Lower lobe of right lung (tissue), 2 donors: Measurements from ENCODE around the gene CELF1. TPM values are rescaled to one million over a fixed set of nuclear protein-coding genes. Genes with fewer than 3 reads are reported as not detected.

Source experiments
- ATAC-seq, 2 donors: fragments of 200-7000 bp; cut with Tn5 transposase; one replicate each; pipeline ENCODE4 v1.9.1; 2020 to 2022; ENCODE audit warnings: mild to moderate bottlenecking in 2 of 2, moderate library complexity in 2 of 2
- DNase-seq: peaks from one replicate; pipeline ENCODE4 v3.0.0-alpha.2; 2020
- H3K27ac ChIP-seq: fragments of 200-600 bp; one replicate; pipeline ENCODE4 v1.8.0; 2022
- H3K27me3 ChIP-seq: fragments of 200-600 bp; one replicate; pipeline ENCODE4 v1.8.0; 2022; ENCODE audit warnings: low read depth
- H3K36me3 ChIP-seq: fragments of 200-600 bp; one replicate; pipeline ENCODE4 v1.8.0; 2022; ENCODE audit warnings: mild to moderate bottlenecking
- H3K4me1 ChIP-seq: fragments of 200-600 bp; one replicate; pipeline ENCODE4 v1.8.0; 2022
- H3K4me3 ChIP-seq: fragments of 200-600 bp; one replicate; pipeline ENCODE4 v1.8.0; 2022; ENCODE audit warnings: mild to moderate bottlenecking
- H3K9me3 ChIP-seq: fragments of 200-600 bp; one replicate; pipeline ENCODE4 v1.8.0; 2022
- intact Hi-C: fragments of 100-400 bp; cut with DNase I; formaldehyde crosslinking; loops from one replicate; pipeline ENCODE4 v1.11.0; 2022
- total RNA-seq: library from RNA; stranded (reverse); fragmentation: NEBNext Ultra II Directional; extraction: Animal tissue kit (Norgen Biotek cat#: 25700); gene quantifications from one replicate; pipeline ENCODE4 v1.2.1, GENCODE V29; 2021
- TF ChIP-seq, protein P1 (sequence below): fragments of 200-600 bp; IDR thresholded peaks from one replicate; pipeline ENCODE4 v1.8.0; 2022; ENCODE audit warnings: antibody characterized with exemption, mild to moderate bottlenecking
- donor health status: DM: no; HTN: yes; CAD: no; lungs with severe emphysema.

The CELF1 gene
- total RNA-seq, 1 donor from 2014 or later: 105 TPM

DNA sequence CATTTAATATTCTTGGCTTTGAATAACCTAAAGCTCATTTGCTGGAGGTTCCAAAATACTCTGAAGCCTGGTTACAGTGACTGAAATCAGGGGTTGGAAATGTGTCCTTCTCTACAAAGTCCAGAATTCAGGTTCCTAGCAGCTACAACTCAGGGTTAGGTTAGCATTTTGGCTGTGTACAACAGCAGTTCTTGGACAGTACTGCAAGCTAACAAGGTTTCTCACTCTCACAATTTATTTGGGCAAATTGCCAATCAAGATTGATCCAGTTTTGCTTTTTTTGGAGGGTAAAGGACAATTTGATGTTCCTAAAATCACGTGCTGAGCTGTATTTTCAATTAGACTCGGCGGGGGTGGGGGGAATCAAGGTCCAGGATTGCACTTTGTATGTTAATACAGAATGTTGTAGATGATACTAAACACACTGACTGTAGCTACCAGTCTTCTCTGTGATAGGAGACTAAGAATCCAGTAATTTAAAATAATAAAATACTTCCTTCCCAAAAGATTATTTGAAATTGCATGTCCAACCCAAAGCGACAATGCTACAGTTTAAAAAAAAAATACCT lies 54.3 kb downstream of the CELF1 start:
- H3K36me3 ChIP-seq: peaks cover 7% of the 10 kb centered on the region
- ATAC-seq: no peak
- no peak overlapping the region for H3K27ac ChIP-seq
- no peaks in the 10 kb centered on the region for H3K9me3 ChIP-seq
- intact Hi-C loops: no loop called here
- TF ChIP-seq, protein P1, sequence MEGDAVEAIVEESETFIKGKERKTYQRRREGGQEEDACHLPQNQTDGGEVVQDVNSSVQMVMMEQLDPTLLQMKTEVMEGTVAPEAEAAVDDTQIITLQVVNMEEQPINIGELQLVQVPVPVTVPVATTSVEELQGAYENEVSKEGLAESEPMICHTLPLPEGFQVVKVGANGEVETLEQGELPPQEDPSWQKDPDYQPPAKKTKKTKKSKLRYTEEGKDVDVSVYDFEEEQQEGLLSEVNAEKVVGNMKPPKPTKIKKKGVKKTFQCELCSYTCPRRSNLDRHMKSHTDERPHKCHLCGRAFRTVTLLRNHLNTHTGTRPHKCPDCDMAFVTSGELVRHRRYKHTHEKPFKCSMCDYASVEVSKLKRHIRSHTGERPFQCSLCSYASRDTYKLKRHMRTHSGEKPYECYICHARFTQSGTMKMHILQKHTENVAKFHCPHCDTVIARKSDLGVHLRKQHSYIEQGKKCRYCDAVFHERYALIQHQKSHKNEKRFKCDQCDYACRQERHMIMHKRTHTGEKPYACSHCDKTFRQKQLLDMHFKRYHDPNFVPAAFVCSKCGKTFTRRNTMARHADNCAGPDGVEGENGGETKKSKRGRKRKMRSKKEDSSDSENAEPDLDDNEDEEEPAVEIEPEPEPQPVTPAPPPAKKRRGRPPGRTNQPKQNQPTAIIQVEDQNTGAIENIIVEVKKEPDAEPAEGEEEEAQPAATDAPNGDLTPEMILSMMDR: no peak
- H3K4me1 ChIP-seq: peaks cover 49% of the 10 kb centered on the region
- no peak for DNase-seq
- H3K27me3 ChIP-seq: no peaks in the 10 kb centered on the region
- H3K4me3 ChIP-seq: no peak overlapping the region

DNA sequence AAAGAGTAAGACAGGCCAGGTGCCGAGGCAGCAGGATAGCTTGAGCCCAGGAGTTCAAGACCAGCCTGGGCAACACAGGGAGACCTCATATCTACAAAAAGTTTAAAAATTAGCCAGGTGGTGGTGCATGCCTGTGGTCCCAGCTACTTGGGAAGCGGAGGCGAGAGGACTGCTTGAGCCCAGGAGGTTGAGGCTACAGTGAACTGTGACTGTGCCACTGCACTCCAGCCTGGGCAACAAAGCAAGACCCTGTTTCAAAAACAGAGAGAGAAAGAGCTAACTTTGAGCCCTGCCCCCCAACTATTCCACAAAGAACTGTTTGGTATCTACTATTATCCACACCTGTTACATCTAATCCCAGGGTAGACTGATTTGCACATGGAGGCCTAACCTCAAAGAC lies 54.8 kb downstream of the CELF1 start:
- ATAC-seq (no peak), DNase-seq (no peak)
- Histone ChIP-seq H3K4me3 (no peak overlapping the region), H3K9me3 (no peaks in the 10 kb centered on the region), H3K4me1 (peaks cover 49% of the 10 kb centered on the region), H3K27ac (no peak overlapping the region), H3K27me3 (no peaks in the 10 kb centered on the region), H3K36me3 (peaks cover 7% of the 10 kb centered on the region)
- TF ChIP-seq, protein P1: no peak
- intact Hi-C loops: no loop called here

DNA sequence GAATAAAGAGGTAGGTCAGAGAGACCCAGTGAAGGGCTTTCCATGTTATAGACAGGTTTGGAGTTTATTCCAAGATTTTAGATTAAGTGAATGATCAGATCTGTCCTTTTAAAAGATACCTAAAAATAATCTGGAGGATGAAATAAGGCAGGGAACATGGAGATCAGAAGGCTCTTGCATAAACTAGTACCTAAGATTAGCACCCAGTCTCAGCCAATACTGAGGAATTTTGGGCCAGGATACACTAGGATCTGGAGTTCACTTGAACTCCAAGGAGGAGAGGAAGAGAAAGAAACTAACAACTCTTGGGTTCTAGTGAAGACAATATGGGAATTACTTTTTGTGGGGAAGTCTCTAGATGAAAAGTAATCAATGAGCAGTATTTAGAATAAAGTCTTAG lies 56.1 kb downstream of the CELF1 start:
- intact Hi-C loops: no loop called here
- TF ChIP-seq, protein P1: no peak
- ATAC-seq (no peak), DNase-seq (no peak)
- Histone ChIP-seq H3K4me1 (peaks cover 49% of the 10 kb centered on the region), H3K27me3 (no peaks in the 10 kb centered on the region), H3K36me3 (peaks cover 17% of the 10 kb centered on the region), H3K4me3 (no peak overlapping the region), H3K9me3 (no peaks in the 10 kb centered on the region), H3K27ac (no peak overlapping the region)

DNA sequence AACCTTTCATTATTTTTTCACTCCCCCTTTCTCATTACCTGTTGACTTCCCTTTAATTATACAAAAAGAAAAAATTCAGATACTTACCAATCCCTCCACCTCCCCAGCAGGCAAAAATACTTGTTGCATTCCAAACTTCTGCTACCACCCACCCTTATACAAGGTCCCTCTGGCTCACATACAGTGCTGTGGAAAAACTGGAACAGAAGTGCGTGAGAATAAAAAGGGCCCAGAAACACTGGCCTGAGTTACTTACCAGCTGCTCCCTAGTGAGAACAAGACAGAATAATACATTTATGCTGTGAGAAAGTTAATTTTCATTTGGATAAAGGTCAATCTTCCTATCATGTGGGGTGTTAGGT lies 57.1 kb downstream of the CELF1 start:
- H3K27me3 ChIP-seq: no peaks in the 10 kb centered on the region
- TF ChIP-seq, protein P1: no peak
- ATAC-seq (no peak), DNase-seq (no peak)
- intact Hi-C loops: no loop called here
- no peak overlapping the region for H3K27ac ChIP-seq
- peaks cover 47% of the 10 kb centered on the region for H3K4me1 ChIP-seq
- no peak overlapping the region for H3K4me3 ChIP-seq
- peaks cover 17% of the 10 kb centered on the region for H3K36me3 ChIP-seq
- no peaks in the 10 kb centered on the region for H3K9me3 ChIP-seq

DNA sequence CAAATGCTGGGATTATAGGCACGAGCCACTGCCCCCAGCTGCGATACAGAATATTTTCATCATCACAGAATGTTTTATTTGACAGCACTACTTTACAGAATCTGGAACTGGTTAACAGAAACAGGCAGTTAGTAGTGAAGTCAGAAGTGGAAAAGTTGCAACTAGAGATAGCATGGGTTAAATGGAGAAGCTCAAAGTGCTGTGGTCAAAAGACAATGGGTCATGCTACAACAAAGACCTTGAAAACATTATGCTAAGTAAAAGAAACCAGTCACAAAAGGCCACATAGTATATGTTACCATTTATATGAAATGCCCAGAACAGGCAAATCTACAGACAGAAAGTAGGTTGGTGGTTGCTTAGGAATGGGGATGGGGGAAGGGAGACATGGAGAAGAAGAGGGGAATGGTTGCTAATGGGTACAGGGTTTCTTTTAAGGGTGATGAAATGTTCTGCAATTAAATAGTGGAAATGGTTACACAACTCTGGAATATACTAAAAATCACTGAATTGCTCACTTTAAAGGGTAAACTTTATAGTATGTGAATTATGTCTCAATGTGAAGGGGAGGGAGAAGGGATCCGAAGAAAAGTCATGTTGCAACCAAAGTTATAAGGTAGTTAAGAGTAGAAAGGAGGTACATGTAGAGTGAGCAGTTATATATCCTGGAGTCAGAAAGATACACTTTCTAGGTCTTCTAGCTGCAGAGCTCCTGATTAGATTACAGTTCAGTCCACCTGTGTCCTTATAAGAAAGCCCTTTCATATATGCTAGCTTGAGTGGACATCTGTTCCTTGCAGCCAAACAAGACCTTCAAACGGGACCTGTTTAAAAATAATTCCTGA lies 57.7 kb downstream of the CELF1 start:
- Histone ChIP-seq H3K27me3 (no peaks in the 10 kb centered on the region), H3K9me3 (no peaks in the 10 kb centered on the region), H3K36me3 (peaks cover 17% of the 10 kb centered on the region), H3K4me3 (no peak overlapping the region), H3K27ac (no peak overlapping the region), H3K4me1 (peaks cover 42% of the 10 kb centered on the region)
- TF ChIP-seq, protein P1: no peak
- DNase-seq (no peak), ATAC-seq (peak in 1 of 2 donors; percentile 18)
- intact Hi-C loops: no loop called here
